Measurements from ENCODE around the gene SERINC3. TPM values are rescaled to one million over a fixed set of nuclear protein-coding genes. Genes with fewer than 3 reads are reported as not detected.

SERINC3 gene
- total RNA-seq, 1 experiment from 2014 or later = 110 TPM

DNA sequence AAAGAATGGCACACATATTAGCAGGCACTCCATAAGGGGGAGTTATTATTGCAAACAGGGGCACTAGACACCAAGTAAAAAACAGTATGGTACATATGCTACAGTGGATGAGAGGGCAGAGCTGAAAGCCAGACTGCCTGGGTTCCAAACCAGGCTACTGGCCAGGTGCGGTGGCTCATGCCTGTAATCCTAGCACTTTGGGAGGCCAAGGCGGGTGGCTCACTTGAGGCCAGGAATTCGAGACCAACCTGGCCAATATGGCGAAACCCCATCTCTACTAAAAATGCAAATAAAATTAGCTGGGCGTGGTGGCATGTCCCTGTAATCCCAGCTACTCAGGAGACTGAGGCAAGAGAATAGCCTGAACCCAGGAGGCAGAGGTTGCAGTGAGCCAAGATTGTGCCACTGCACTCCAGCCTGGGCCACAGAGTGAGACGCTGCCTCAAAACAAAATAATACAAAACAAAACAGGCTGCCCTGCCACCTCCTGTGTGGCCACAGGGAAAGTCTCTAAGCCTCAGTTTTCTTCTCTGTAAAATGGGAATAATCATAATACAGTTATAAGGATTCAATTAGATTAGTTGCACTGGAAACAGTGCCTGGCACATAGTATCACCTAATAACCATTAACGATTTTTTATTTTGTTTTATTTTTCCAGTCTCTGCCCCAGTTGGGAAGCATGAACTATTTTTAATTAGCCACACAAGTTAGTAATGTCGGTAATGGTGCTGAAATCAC lies 53.7 kb downstream of the SERINC3 start:
- no TSS peak for BruUV-seq (replicated peaks)
- Histone ChIP-seq H3K79me2 (ENCODE audit: low read depth) (no peaks in the 10 kb centered on the region), H3K4me1 (replicated peaks; ENCODE audit: insufficient read depth) (no peaks in the 10 kb centered on the region), H3K27ac (no peak overlapping the region), H2AFZ (no peak overlapping the region), H4K20me1 (ENCODE audit: insufficient read depth) (no peaks in the 10 kb centered on the region), H3F3A (ENCODE audit: insufficient read depth, low read depth) (no peaks in the 10 kb centered on the region), H3K27me3 (ENCODE audit: insufficient read depth, low read depth) (no peaks in the 10 kb centered on the region), H3K9me2 (ENCODE audit: insufficient read depth) (no peaks in the 10 kb centered on the region), H3K4me2 (no peak overlapping the region), H3K4me3 (no peak overlapping the region), H3K9me3 (ENCODE audit: insufficient read depth, low read depth) (no peaks in the 10 kb centered on the region), H3K36me3 (ENCODE audit: low read depth) (no peaks in the 10 kb centered on the region)
- POLR2A ChIA-PET (ENCODE audit: unreplicated experiment) = no interaction called here
- CTCF ChIA-PET = no interaction called here
- TF ChIP-seq EZH2 (IDR thresholded peaks at IDR 0.05; ENCODE audit: low read depth) = no peak
- no peak for DNase-seq
- intact Hi-C loops (cut with micrococcal nuclease; ENCODE audit: unreplicated experiment) = loop anchor here (10.0 kb wide), 3 partner anchors 153 to 1023 kb away; partner anchors contain the start of gene FITM2

DNA sequence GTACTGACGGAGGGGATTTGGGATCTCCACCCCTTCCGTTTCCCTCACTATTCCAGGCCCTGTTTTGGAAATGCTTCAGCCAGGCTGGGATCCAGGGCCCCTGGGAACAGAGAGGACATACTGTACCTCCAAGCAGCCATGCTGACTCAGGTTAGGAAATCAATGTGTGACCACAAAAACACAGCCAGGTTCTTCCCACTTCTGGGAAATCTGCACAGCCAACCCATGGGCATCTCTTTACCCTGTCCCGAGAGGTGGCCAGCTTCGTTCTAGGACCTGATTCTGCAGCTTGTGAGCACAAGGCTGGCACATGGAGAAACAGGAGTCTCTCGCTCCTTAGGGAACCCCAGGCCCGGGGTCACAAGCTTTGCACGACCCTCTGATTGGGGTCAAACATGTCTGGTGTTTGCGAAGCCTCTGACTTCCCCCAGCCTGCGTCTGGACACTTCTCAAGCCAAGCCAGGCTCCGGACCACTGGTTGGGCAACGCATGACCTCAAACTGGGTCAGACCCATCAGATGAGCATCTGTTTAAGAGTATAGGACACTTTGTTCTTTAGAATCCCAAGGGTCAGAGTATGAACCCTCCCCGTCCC lies 54.5 kb downstream of the SERINC3 start:
- Histone ChIP-seq H3K4me3 (no peak overlapping the region), H3K27me3 (ENCODE audit: insufficient read depth, low read depth) (no peaks in the 10 kb centered on the region), H2AFZ (no peak overlapping the region), H3K36me3 (ENCODE audit: low read depth) (no peaks in the 10 kb centered on the region), H3K9me2 (ENCODE audit: insufficient read depth) (no peaks in the 10 kb centered on the region), H3K79me2 (ENCODE audit: low read depth) (no peaks in the 10 kb centered on the region), H3K27ac (no peak overlapping the region), H3K9me3 (ENCODE audit: insufficient read depth, low read depth) (no peaks in the 10 kb centered on the region), H3K4me2 (no peak overlapping the region), H3F3A (ENCODE audit: insufficient read depth, low read depth) (no peaks in the 10 kb centered on the region), H4K20me1 (ENCODE audit: insufficient read depth) (no peaks in the 10 kb centered on the region), H3K4me1 (replicated peaks; ENCODE audit: insufficient read depth) (no peaks in the 10 kb centered on the region)
- POLR2A ChIA-PET (ENCODE audit: unreplicated experiment) = no interaction called here
- TF ChIP-seq, protein P1, sequence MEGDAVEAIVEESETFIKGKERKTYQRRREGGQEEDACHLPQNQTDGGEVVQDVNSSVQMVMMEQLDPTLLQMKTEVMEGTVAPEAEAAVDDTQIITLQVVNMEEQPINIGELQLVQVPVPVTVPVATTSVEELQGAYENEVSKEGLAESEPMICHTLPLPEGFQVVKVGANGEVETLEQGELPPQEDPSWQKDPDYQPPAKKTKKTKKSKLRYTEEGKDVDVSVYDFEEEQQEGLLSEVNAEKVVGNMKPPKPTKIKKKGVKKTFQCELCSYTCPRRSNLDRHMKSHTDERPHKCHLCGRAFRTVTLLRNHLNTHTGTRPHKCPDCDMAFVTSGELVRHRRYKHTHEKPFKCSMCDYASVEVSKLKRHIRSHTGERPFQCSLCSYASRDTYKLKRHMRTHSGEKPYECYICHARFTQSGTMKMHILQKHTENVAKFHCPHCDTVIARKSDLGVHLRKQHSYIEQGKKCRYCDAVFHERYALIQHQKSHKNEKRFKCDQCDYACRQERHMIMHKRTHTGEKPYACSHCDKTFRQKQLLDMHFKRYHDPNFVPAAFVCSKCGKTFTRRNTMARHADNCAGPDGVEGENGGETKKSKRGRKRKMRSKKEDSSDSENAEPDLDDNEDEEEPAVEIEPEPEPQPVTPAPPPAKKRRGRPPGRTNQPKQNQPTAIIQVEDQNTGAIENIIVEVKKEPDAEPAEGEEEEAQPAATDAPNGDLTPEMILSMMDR (conservative IDR thresholded peaks at IDR 0.05) = no peak
- TF ChIP-seq EZH2 (IDR thresholded peaks at IDR 0.05; ENCODE audit: low read depth) = no peak
- no peak for DNase-seq
- CTCF ChIA-PET = no interaction called here
- no TSS peak for BruUV-seq (replicated peaks)
- intact Hi-C loops (cut with micrococcal nuclease; ENCODE audit: unreplicated experiment) = loop anchor here (10.0 kb wide), 3 partner anchors 153 to 1023 kb away; partner anchors contain the start of gene FITM2

DNA sequence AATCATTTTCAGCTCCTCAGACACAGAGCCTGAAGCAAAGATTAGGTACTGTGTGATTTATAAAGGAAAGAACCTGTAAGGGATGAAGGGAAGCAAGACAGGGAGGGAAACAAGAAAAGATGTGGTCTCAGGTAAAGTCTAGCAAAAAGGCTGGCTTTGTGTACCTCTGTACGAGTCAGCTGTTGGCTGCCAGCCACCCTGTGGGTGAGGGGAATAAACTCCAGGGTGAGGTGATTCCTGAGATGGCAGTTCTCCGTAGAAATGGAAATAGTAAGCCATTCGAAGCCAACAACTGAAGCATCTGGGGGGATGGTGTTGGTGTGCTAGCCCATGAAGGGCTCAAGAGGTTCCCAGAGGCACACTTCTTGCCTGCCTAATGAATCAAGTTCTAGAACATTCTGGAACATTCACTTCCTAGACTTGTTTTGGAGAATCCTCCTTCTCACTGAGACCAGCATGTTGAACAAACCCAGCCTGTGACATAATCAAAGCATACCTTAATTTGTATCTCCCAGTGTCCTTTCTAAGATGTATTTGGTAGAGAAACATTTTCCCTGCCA lies 56.8 kb downstream of the SERINC3 start:
- intact Hi-C loops (cut with micrococcal nuclease; ENCODE audit: unreplicated experiment) = loop anchor here (10.0 kb wide), 3 partner anchors 150 to 1020 kb away; partner anchors contain the start of gene FITM2
- BruUV-seq (replicated peaks) = no TSS peak
- no peaks in the 10 kb centered on the region for H3K79me2 ChIP-seq (ENCODE audit: low read depth)
- H3K9me3 ChIP-seq (ENCODE audit: insufficient read depth, low read depth) = no peaks in the 10 kb centered on the region
- no peaks in the 10 kb centered on the region for H3K9me2 ChIP-seq (ENCODE audit: insufficient read depth)
- no peak overlapping the region for H3K4me3 ChIP-seq
- H2AFZ ChIP-seq = no peak overlapping the region
- no peak overlapping the region for H3K4me2 ChIP-seq
- no peaks in the 10 kb centered on the region for H4K20me1 ChIP-seq (ENCODE audit: insufficient read depth)
- ChIA-PET POLR2A (ENCODE audit: unreplicated experiment) (no interaction called here), CTCF (no interaction called here)
- TF ChIP-seq, protein P1 (conservative IDR thresholded peaks at IDR 0.05) = no peak
- no peak for TF ChIP-seq EZH2 (IDR thresholded peaks at IDR 0.05; ENCODE audit: low read depth)
- DNase-seq = no peak
- no peak overlapping the region for H3K27ac ChIP-seq
- H3K4me1 ChIP-seq (replicated peaks; ENCODE audit: insufficient read depth) = no peaks in the 10 kb centered on the region
- no peaks in the 10 kb centered on the region for H3K36me3 ChIP-seq (ENCODE audit: low read depth)
- no peaks in the 10 kb centered on the region for H3K27me3 ChIP-seq (ENCODE audit: insufficient read depth, low read depth)
- H3F3A ChIP-seq (ENCODE audit: insufficient read depth, low read depth) = no peaks in the 10 kb centered on the region
